ENCODE measurements around the gene DPP6.

The DPP6 gene

GRCh38 chr7:154759989-154760388 is 707.8 kb downstream of the DPP6 start:
- Histone ChIP-seq H3K27me3 (replicated peaks) (no peaks in the 10 kb centered on the region), H3K4me3 (ENCODE audit: low read depth, low read length) (no peak overlapping the region), H3K27ac (no peak overlapping the region), H3K36me3 (replicated peaks) (no peaks in the 10 kb centered on the region)
- in situ Hi-C loops (cut with HindIII; ENCODE audit: low pct_ligation_motif_present, low sequenced_read_pairs), result no loop called here
- DNase-seq, result no peak
- no peak for TF ChIP-seq CTCF (IDR thresholded peaks at IDR 0.05; ENCODE audit: low read depth, low read length, missing control alignments)

- no peaks in the 10 kb centered on the region for H3K36me3 ChIP-seq (replicated peaks)
- no peak for DNase-seq
- H3K27ac ChIP-seq, result no peak overlapping the region
- in situ Hi-C loops (cut with HindIII; ENCODE audit: low pct_ligation_motif_present, low sequenced_read_pairs), result no loop called here
- H3K4me3 ChIP-seq (ENCODE audit: low read depth, low read length), result no peak overlapping the region
- H3K27me3 ChIP-seq (replicated peaks), result no peaks in the 10 kb centered on the region
- TF ChIP-seq CTCF (IDR thresholded peaks at IDR 0.05; ENCODE audit: low read depth, low read length, missing control alignments), result no peak
Measured at GRCh38 chr7:154765118-154765517, 712.9 kb downstream of the DPP6 start.

GRCh38 chr7:154767142-154767541 is 714.9 kb downstream of the DPP6 start:
- Histone ChIP-seq H3K27me3 (replicated peaks) (no peaks in the 10 kb centered on the region), H3K27ac (no peak overlapping the region), H3K36me3 (replicated peaks) (no peaks in the 10 kb centered on the region), H3K4me3 (ENCODE audit: low read depth, low read length) (no peak overlapping the region)
- no peak for TF ChIP-seq CTCF (IDR thresholded peaks at IDR 0.05; ENCODE audit: low read depth, low read length, missing control alignments)
- DNase-seq, result no peak
- in situ Hi-C loops (cut with HindIII; ENCODE audit: low pct_ligation_motif_present, low sequenced_read_pairs), result no loop called here

- no peaks in the 10 kb centered on the region for H3K36me3 ChIP-seq (replicated peaks)
- no peaks in the 10 kb centered on the region for H3K27me3 ChIP-seq (replicated peaks)
- no peak overlapping the region for H3K27ac ChIP-seq
- no peak for DNase-seq
- no peak overlapping the region for H3K4me3 ChIP-seq (ENCODE audit: low read depth, low read length)
- no peak for TF ChIP-seq CTCF (IDR thresholded peaks at IDR 0.05; ENCODE audit: low read depth, low read length, missing control alignments)
- in situ Hi-C loops (cut with HindIII; ENCODE audit: low pct_ligation_motif_present, low sequenced_read_pairs), result no loop called here
Measured at GRCh38 chr7:154767821-154768415, 715.7 kb downstream of the DPP6 start.

- Histone ChIP-seq H3K27ac (no peak overlapping the region), H3K36me3 (replicated peaks) (no peaks in the 10 kb centered on the region), H3K4me3 (ENCODE audit: low read depth, low read length) (no peak overlapping the region), H3K27me3 (replicated peaks) (no peaks in the 10 kb centered on the region)
- in situ Hi-C loops (cut with HindIII; ENCODE audit: low pct_ligation_motif_present, low sequenced_read_pairs), result no loop called here
- TF ChIP-seq CTCF (IDR thresholded peaks at IDR 0.05; ENCODE audit: low read depth, low read length, missing control alignments), result no peak
- DNase-seq, result no peak
Measured at GRCh38 chr7:154769001-154769400, 716.8 kb downstream of the DPP6 start.

- Histone ChIP-seq H3K36me3 (replicated peaks) (no peaks in the 10 kb centered on the region), H3K27ac (no peak overlapping the region), H3K27me3 (replicated peaks) (no peaks in the 10 kb centered on the region), H3K4me3 (ENCODE audit: low read depth, low read length) (no peak overlapping the region)
- TF ChIP-seq CTCF (IDR thresholded peaks at IDR 0.05; ENCODE audit: low read depth, low read length, missing control alignments), result no peak
- no peak for DNase-seq
- in situ Hi-C loops (cut with HindIII; ENCODE audit: low pct_ligation_motif_present, low sequenced_read_pairs), result no loop called here
Measured at GRCh38 chr7:154769527-154769926, 717.3 kb downstream of the DPP6 start.

All from brain microvascular endothelial cell (primary cell).